ENCODE data around the gene TMEM225.

GRCh38 chr11:123903932-123904331 lies 18.5 kb upstream of the TMEM225 start:
- TF ChIP-seq POLR2A (IDR thresholded peaks at IDR 0.05) (no peak), POLR2AphosphoS5 (IDR thresholded peaks at IDR 0.05) (no peak)
- TF ChIP-seq, protein P1, sequence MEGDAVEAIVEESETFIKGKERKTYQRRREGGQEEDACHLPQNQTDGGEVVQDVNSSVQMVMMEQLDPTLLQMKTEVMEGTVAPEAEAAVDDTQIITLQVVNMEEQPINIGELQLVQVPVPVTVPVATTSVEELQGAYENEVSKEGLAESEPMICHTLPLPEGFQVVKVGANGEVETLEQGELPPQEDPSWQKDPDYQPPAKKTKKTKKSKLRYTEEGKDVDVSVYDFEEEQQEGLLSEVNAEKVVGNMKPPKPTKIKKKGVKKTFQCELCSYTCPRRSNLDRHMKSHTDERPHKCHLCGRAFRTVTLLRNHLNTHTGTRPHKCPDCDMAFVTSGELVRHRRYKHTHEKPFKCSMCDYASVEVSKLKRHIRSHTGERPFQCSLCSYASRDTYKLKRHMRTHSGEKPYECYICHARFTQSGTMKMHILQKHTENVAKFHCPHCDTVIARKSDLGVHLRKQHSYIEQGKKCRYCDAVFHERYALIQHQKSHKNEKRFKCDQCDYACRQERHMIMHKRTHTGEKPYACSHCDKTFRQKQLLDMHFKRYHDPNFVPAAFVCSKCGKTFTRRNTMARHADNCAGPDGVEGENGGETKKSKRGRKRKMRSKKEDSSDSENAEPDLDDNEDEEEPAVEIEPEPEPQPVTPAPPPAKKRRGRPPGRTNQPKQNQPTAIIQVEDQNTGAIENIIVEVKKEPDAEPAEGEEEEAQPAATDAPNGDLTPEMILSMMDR (IDR thresholded peaks at IDR 0.05): no peak

Measured in prostate gland (tissue), 2 donors.